Left ventricle myocardium inferior (tissue), 1 donor: ENCODE measurements around the gene OTOP3. TPM values are rescaled to one million over a fixed set of nuclear protein-coding genes. Genes with fewer than 3 reads are reported as not detected.
"Not testable (repeated sequence)": the region's sequence is repeated elsewhere in the genome, so short reads cannot be mapped to it uniquely, and the experiment has no call there.

Experiments used
- DNase-seq: peaks from one replicate; pipeline ENCODE4 v3.0.0-alpha.2; 2020
- H3K27ac ChIP-seq: fragments of 200-600 bp; replicated peaks from 2 replicates; pipeline ENCODE4 v1.8.0; 2021
- H3K27me3 ChIP-seq: fragments of 200-600 bp; 2 replicates; pipeline ENCODE4 v1.8.0; 2021; ENCODE audit warnings: low read depth
- H3K36me3 ChIP-seq: fragments of 200-600 bp; 2 replicates; pipeline ENCODE4 v1.8.0; 2021
- H3K4me1 ChIP-seq: fragments of 200-600 bp; 2 replicates; pipeline ENCODE4 v1.8.0; 2021
- H3K4me3 ChIP-seq: fragments of 200-600 bp; 2 replicates; pipeline ENCODE4 v1.8.0; 2021; ENCODE audit warnings: mild to moderate bottlenecking, moderate library complexity
- H3K9me3 ChIP-seq: fragments of 200-600 bp; replicated peaks from 2 replicates; pipeline ENCODE4 v1.8.0; 2021
- CTCF ChIP-seq: fragments of 200-600 bp; IDR thresholded peaks from 2 replicates; pipeline ENCODE4 v1.8.0; 2021; ENCODE audit warnings: antibody characterized with exemption, mild to moderate bottlenecking, borderline replicate concordance
- intact Hi-C: fragments of 100-400 bp; cut with micrococcal nuclease; formaldehyde crosslinking; loops from one replicate; pipeline ENCODE4 v1.11.0; 2022
- total RNA-seq: library from RNA; stranded (reverse); fragmentation: NEBNext Ultra II Directional; extraction: Animal tissue kit (Norgen Biotek cat#: 25700); gene quantifications from one replicate; pipeline ENCODE4 v1.2.1, GENCODE V29; 2021
- donor health status: DM: no; HTN: yes; CAD: no; lungs with severe emphysema.

Gene OTOP3
- total RNA-seq, 1 donor from 2014 or later, result not detected

GRCh38 chr17:74962622-74963394 is 27.1 kb downstream of the OTOP3 start:
- H3K9me3 ChIP-seq, result no peaks in the 10 kb centered on the region
- H3K4me1 ChIP-seq, result peaks cover 4% of the 10 kb centered on the region
- H3K27me3 ChIP-seq, result no peaks in the 10 kb centered on the region
- H3K36me3 ChIP-seq, result no peaks in the 10 kb centered on the region
- no peak overlapping the region for H3K4me3 ChIP-seq
- H3K27ac ChIP-seq, result no peak overlapping the region
- intact Hi-C loops, result no loop called here
- no peak for TF ChIP-seq CTCF
- DNase-seq, result no peak

GRCh38 chr17:74963656-74964055 is 28.0 kb downstream of the OTOP3 start:
- H3K36me3 ChIP-seq, result no peaks in the 10 kb centered on the region
- H3K27me3 ChIP-seq, result no peaks in the 10 kb centered on the region
- peaks cover 7% of the 10 kb centered on the region for H3K4me1 ChIP-seq
- no peaks in the 10 kb centered on the region for H3K9me3 ChIP-seq
- no peak overlapping the region for H3K4me3 ChIP-seq
- DNase-seq, result no peak
- H3K27ac ChIP-seq, result no peak overlapping the region
- no peak for TF ChIP-seq CTCF
- intact Hi-C loops, result no loop called here

GRCh38 chr17:74964246-74964761 is 28.6 kb downstream of the OTOP3 start:
- TF ChIP-seq CTCF, result no peak
- Histone ChIP-seq H3K27me3 (no peaks in the 10 kb centered on the region), H3K9me3 (no peaks in the 10 kb centered on the region), H3K27ac (no peak overlapping the region), H3K4me3 (no peak overlapping the region), H3K4me1 (peaks cover 14% of the 10 kb centered on the region), H3K36me3 (no peaks in the 10 kb centered on the region)
- DNase-seq, result no peak
- intact Hi-C loops, result no loop called here

GRCh38 chr17:74964988-74965622 is 29.4 kb downstream of the OTOP3 start:
- TF ChIP-seq CTCF, result no peak
- H3K4me1 ChIP-seq, result peaks cover 22% of the 10 kb centered on the region
- no peaks in the 10 kb centered on the region for H3K36me3 ChIP-seq
- DNase-seq, result no peak
- intact Hi-C loops, result no loop called here
- H3K27me3 ChIP-seq, result no peaks in the 10 kb centered on the region
- no peak overlapping the region for H3K27ac ChIP-seq
- no peaks in the 10 kb centered on the region for H3K9me3 ChIP-seq
- H3K4me3 ChIP-seq, result no peak overlapping the region

- Histone ChIP-seq H3K4me3 (no peak overlapping the region), H3K36me3 (no peaks in the 10 kb centered on the region), H3K27ac (no peak overlapping the region), H3K9me3 (no peaks in the 10 kb centered on the region), H3K27me3 (peaks cover 13% of the 10 kb centered on the region), H3K4me1 (peaks cover 40% of the 10 kb centered on the region)
- no peak for DNase-seq
- no peak for TF ChIP-seq CTCF
- intact Hi-C loops, result no loop called here
Measured at GRCh38 chr17:74968361-74968780, 32.7 kb downstream of the OTOP3 start.

GRCh38 chr17:74969501-74969900 is 33.8 kb downstream of the OTOP3 start:
- intact Hi-C loops, result not testable (repeated sequence)
- H3K27ac ChIP-seq, result peak overlapping the region; percentile 82

More at GRCh38 chr17:74969501-74969900, 33.8 kb downstream of the OTOP3 start:
- Histone ChIP-seq H3K4me1 (peaks cover 40% of the 10 kb centered on the region), H3K27me3 (peaks cover 17% of the 10 kb centered on the region)
- DNase-seq, H3K4me3 ChIP-seq, H3K36me3 ChIP-seq, H3K9me3 ChIP-seq: not testable (repeated sequence)
